Fibroblast of lung (primary cell): ENCODE results near the gene WDPCP.

Source experiments
- CTCF ChIP-seq, 2 donors: IDR thresholded peaks in 1 of 2; conservative IDR thresholded peaks in 1 of 2; 1 replicate in 1 of 2; 2 replicates in 1 of 2; pipeline ENCODE4 v1.5.1; 2011 to 2012; ENCODE audit warnings: low read length in 2 of 2, control low read depth in 1 of 2, inconsistent platforms in 1 of 2, low read depth in 1 of 2, mild to moderate bottlenecking in 1 of 2
- EZH2 ChIP-seq: IDR thresholded peaks from 2 replicates; pipeline ENCODE4 v1.5.1; 2012; ENCODE audit warnings: low read length, control low read depth, mild to moderate bottlenecking; ENCODE audit errors: missing control alignments

- TF ChIP-seq CTCF (conservative IDR thresholded peaks at IDR 0.05 in 1 of 2, IDR thresholded peaks at IDR 0.05 in 1 of 2; ENCODE audit: low read depth in 1 of 2, low read length in 2 of 2) (no peak), EZH2 (no peak)
Measured at GRCh38 chr2:63572001-63572400, 16.3 kb downstream of the WDPCP start.
